Panc1 (cell line): ENCODE data around the gene HNRNPK. TPM values are rescaled to one million over a fixed set of nuclear protein-coding genes. Genes with fewer than 3 reads are reported as not detected.

Source experiments
- ATAC-seq: fragments of 200-7000 bp; cut with Tn5 transposase; 2 replicates; pipeline ENCODE4 v1.9.1; 2020; ENCODE audit warnings: mild to moderate bottlenecking, moderate library complexity
- BruUV-seq: library from RNA; stranded (reverse); fragments of 400-500 nt; replicated peaks from 2 replicates; lab custom pipeline; 2021; lab: Mats Ljungman, UMichigan
- CTCF ChIA-PET: fragments of 300-600 bp; sonication (Branson Sonifier 250); formaldehyde crosslinking; loops from one replicate; lab custom pipeline; 2022; ENCODE audit warnings: antibody characterized with exemption; lab: Charles Lee
- POLR2A ChIA-PET: fragments of 300-600 bp; sonication (Branson Sonifier 250); formaldehyde crosslinking; loops from one replicate; lab custom pipeline; 2022; ENCODE audit warnings: antibody characterized with exemption; lab: Charles Lee
- DNase-seq: peaks from one replicate; pipeline ENCODE4 v3.0.0-alpha.2; 2010; ENCODE audit warnings: low read depth, low spot score
- H3K27ac ChIP-seq: 2 replicates; pipeline ENCODE4 v1.5.1; 2011; ENCODE audit warnings: mild to moderate bottlenecking, low read length, inconsistent platforms
- H3K27me3 ChIP-seq: fragments of 200-500 bp; sonication (Bioruptor generic); 2 replicates; pipeline ENCODE4 v1.6.0; 2014; ENCODE audit warnings: low read length, inconsistent platforms; ENCODE audit not compliant: control insufficient read depth, insufficient read depth
- H3K36me3 ChIP-seq: fragments of 200-500 bp; sonication (Bioruptor generic); 2 replicates; pipeline ENCODE4 v1.5.1; 2014; ENCODE audit warnings: inconsistent platforms, mild to moderate bottlenecking, low read length, moderate library complexity; ENCODE audit not compliant: control insufficient read depth, insufficient read depth
- H3K4me1 ChIP-seq: 2 replicates; pipeline ENCODE4 v1.5.1; 2011; ENCODE audit warnings: inconsistent platforms, mild to moderate bottlenecking, low read length, moderate library complexity; ENCODE audit not compliant: control insufficient read depth, insufficient read depth
- H3K4me3 ChIP-seq, 2 experiments: 2 replicates each; pipeline ENCODE4 v1.5.1; 2011 to 2012; ENCODE audit warnings: low read depth in 2 of 2, low read length in 2 of 2, mild to moderate bottlenecking in 2 of 2, inconsistent platforms in 1 of 2, moderate library complexity in 1 of 2
- H3K9me3 ChIP-seq: fragments of 200-500 bp; sonication (Bioruptor generic); 2 replicates; pipeline ENCODE4 v1.5.1; 2014; ENCODE audit warnings: low read depth, mild to moderate bottlenecking, inconsistent platforms, low read length, moderate library complexity; ENCODE audit not compliant: control insufficient read depth, insufficient read depth
- CTCF ChIP-seq: fragments of 450-650 bp; IDR thresholded peaks from 2 replicates; pipeline ENCODE4 v1.5.1; 2017; ENCODE audit warnings: mild to moderate bottlenecking
- POLR2AphosphoS5 ChIP-seq: IDR thresholded peaks from 2 replicates; pipeline ENCODE4 v1.6.1; 2012; ENCODE audit warnings: mild to moderate bottlenecking, low read depth, low read length, moderate library complexity
- REST ChIP-seq, 2 experiments: IDR thresholded peaks; 2 replicates each; pipeline ENCODE4 v1.6.1; 2011 to 2012; ENCODE audit warnings: low read depth in 2 of 2, control low read depth in 1 of 2, low read length in 1 of 2, mild to moderate bottlenecking in 1 of 2, moderate library complexity in 1 of 2; ENCODE audit not compliant: insufficient read depth in 1 of 2
- SIN3A ChIP-seq: IDR thresholded peaks from 2 replicates; pipeline ENCODE4 v1.6.1; 2012; ENCODE audit warnings: low read depth, mild to moderate bottlenecking, low read length, moderate library complexity, borderline replicate concordance; ENCODE audit not compliant: insufficient read depth
- TCF7L2 ChIP-seq: IDR thresholded peaks from 2 replicates; pipeline ENCODE4 v1.6.1; 2011; ENCODE audit warnings: mild to moderate bottlenecking, low read depth, low read length, inconsistent platforms
- in situ Hi-C: cut with HindIII; loops from 2 replicates; pipeline ENCODE4 v1.10.0; 2016; ENCODE audit warnings: low sequenced_read_pairs, low pct_unique_long_range_greater_than_20kb
- intact Hi-C: fragments of 100-400 bp; cut with micrococcal nuclease; formaldehyde crosslinking; loops from one replicate; pipeline ENCODE4 v1.10.0; 2022; ENCODE audit not compliant: unreplicated experiment
- total RNA-seq: library from RNA; stranded (reverse); gene quantifications from one replicate; pipeline ENCODE4 v1.2.1, GENCODE V29; 2021; ENCODE audit not compliant: unreplicated experiment

HNRNPK gene
- total RNA-seq, 1 experiment from 2014 or later: 495 TPM

- CTCF ChIA-PET: no interaction called here
- POLR2A ChIA-PET: no interaction called here
- TF ChIP-seq POLR2AphosphoS5 (no peak), SIN3A (no peak), REST (IDR thresholded peaks at IDR 0.05; ENCODE audit: insufficient read depth in 1 of 2, low read depth in 2 of 2, low read length in 1 of 2) (no peak), TCF7L2 (no peak), CTCF (no peak)
- H3K36me3 ChIP-seq: no peaks in the 10 kb centered on the region
- no TSS peak for BruUV-seq
- DNase-seq (no peak), ATAC-seq (no peak)
- in situ Hi-C loops: no loop called here
- intact Hi-C loops: no loop called here
- H3K27me3 ChIP-seq: no peaks in the 10 kb centered on the region
- H3K4me1 ChIP-seq: peaks cover 4% of the 10 kb centered on the region; the same call in 1 of the 2 replicates
- no peak overlapping the region for H3K4me3 ChIP-seq
- H3K27ac ChIP-seq: no peak overlapping the region
- no peaks in the 10 kb centered on the region for H3K9me3 ChIP-seq
Observed at GRCh38 chr9:83991355-83991754, 11.3 kb upstream of the HNRNPK start.

- intact Hi-C loops: no loop called here
- CTCF ChIA-PET: no interaction called here
Observed at GRCh38 chr9:83988411-83988810, 8.4 kb upstream of the HNRNPK start.

More at GRCh38 chr9:83988411-83988810, 8.4 kb upstream of the HNRNPK start:
- Histone ChIP-seq H3K27me3 (no peaks in the 10 kb centered on the region), H3K9me3 (no peaks in the 10 kb centered on the region), H3K4me3 (no peak overlapping the region), H3K4me1 (peaks cover 4% of the 10 kb centered on the region; the same call in 1 of the 2 replicates), H3K36me3 (no peaks in the 10 kb centered on the region), H3K27ac (no peak overlapping the region)
- TF ChIP-seq TCF7L2: no peak
- no peak for TF ChIP-seq SIN3A
- no peak for TF ChIP-seq REST (IDR thresholded peaks at IDR 0.05; ENCODE audit: insufficient read depth in 1 of 2, low read depth in 2 of 2, low read length in 1 of 2)
- TF ChIP-seq POLR2AphosphoS5: no peak
- no peak for TF ChIP-seq CTCF
- in situ Hi-C loops: no loop called here
- DNase-seq: no peak
- no TSS peak for BruUV-seq
- POLR2A ChIA-PET: no interaction called here
- ATAC-seq: no peak
